SU-DHL-6 (cell line): Measurements from ENCODE around the gene ISLR.

Source experiments
- H2AFZ ChIP-seq: fragments of 200-600 bp; sonication (generic); 2 replicates; pipeline ENCODE4 v1.6.1; 2014; ENCODE audit warnings: low read depth, mild to moderate bottlenecking, moderate library complexity, mixed read lengths, antibody characterized with exemption, low read length; ENCODE audit not compliant: severe bottlenecking
- H3F3A ChIP-seq: fragments of 200-600 bp; shearing (Covaris generic); 2 replicates; pipeline ENCODE4 v1.6.0; 2016; ENCODE audit warnings: antibody characterized with exemption, mild to moderate bottlenecking; ENCODE audit not compliant: insufficient read depth
- H3K27ac ChIP-seq: fragments of 200-600 bp; sonication (generic); 2 replicates; pipeline ENCODE4 v1.5.1; 2016; ENCODE audit warnings: low read depth, mild to moderate bottlenecking, low read length, moderate library complexity, mixed read lengths
- H3K27me3 ChIP-seq: fragments of 200-600 bp; sonication (generic), shearing (Covaris generic); 2 replicates; pipeline ENCODE4 v1.6.0; 2014; ENCODE audit warnings: mild to moderate bottlenecking, low read length
- H3K36me3 ChIP-seq: fragments of 200-600 bp; sonication (generic); 2 replicates; pipeline ENCODE4 v1.6.1; 2014; ENCODE audit warnings: mild to moderate bottlenecking, low read length, mixed read lengths
- H3K4me2 ChIP-seq: fragments of 300-600, 200-600 bp; shearing (Covaris generic), sonication (generic); 2 replicates; pipeline ENCODE4 v1.6.0; 2014; ENCODE audit warnings: low read length, low read depth, mild to moderate bottlenecking; ENCODE audit not compliant: poor library complexity, severe bottlenecking
- H3K4me3 ChIP-seq: fragments of 200-600 bp; sonication (generic); 2 replicates; pipeline ENCODE4 v1.5.1; 2014; ENCODE audit warnings: antibody characterized with exemption, low read length, mild to moderate bottlenecking, mixed read lengths; ENCODE audit not compliant: insufficient read depth, poor library complexity, severe bottlenecking
- H3K79me2 ChIP-seq: fragments of 200-600 bp; sonication (generic); 2 replicates; pipeline ENCODE4 v1.6.1; 2014; ENCODE audit warnings: mild to moderate bottlenecking, low read length, moderate library complexity; ENCODE audit not compliant: insufficient read depth
- H3K9ac ChIP-seq: fragments of 200-600 bp; sonication (generic); 2 replicates; pipeline ENCODE4 v1.7.0; 2014; ENCODE audit warnings: mild to moderate bottlenecking, low read length
- H3K9me2 ChIP-seq: fragments of 200-600 bp; sonication (generic); replicated peaks from 2 replicates; pipeline ENCODE4 v1.6.1; 2014; ENCODE audit warnings: low read length; ENCODE audit not compliant: insufficient read depth
- H3K9me3 ChIP-seq: fragments of 200-600 bp; sonication (generic); 2 replicates; pipeline ENCODE4 v1.6.1; 2014; ENCODE audit warnings: low read length, mixed read lengths; ENCODE audit not compliant: insufficient read depth
- H4K20me1 ChIP-seq: fragments of 200-600 bp; sonication (generic); 2 replicates; pipeline ENCODE4 v1.6.1; 2014; ENCODE audit warnings: low read depth, mild to moderate bottlenecking, antibody characterized with exemption, low read length, moderate library complexity, mixed read lengths
- CTCF ChIP-seq: fragments of 200-600 bp; sonication (generic); IDR thresholded peaks from one replicate; pipeline ENCODE4 v1.5.1; 2017; ENCODE audit warnings: antibody characterized with exemption, mild to moderate bottlenecking, low read length, moderate library complexity; ENCODE audit not compliant: insufficient read depth, poor library complexity, severe bottlenecking
- EZH2phosphoT487 ChIP-seq: fragments of 200-600 bp; sonication (generic), shearing (Covaris generic); conservative IDR thresholded peaks from 2 replicates; pipeline ENCODE4 v1.6.1; 2018; ENCODE audit warnings: mild to moderate bottlenecking, antibody characterized with exemption, low read length, moderate library complexity, mixed read lengths

The ISLR gene

DNA sequence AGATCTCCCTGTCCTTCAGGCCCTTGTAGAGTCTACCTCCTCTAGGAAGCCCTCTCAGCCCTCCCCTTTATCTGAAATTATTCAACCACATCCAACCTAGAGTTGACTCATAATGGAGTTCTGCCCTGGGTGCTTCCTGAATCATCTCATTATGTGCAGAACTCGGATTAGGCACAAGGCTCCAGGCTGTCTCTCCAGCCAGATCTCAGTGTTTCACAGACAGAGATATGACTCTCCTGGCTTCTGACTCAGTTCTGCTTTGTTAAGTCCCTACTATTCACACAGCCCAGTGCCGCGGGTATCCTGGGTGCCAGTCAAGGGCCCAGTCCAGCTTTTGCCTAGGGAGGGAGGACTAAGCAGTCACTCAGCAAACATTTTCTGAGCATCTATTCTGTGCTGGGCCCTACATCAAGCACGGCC, 19.8 kb downstream of the ISLR start:
- H3K4me3 ChIP-seq: no peak overlapping the region

GRCh38 chr15:74193905-74194304, 20.4 kb downstream of the ISLR start:
- H3K4me3 ChIP-seq: no peak overlapping the region
- no peaks in the 10 kb centered on the region for H3K9me3 ChIP-seq
- TF ChIP-seq EZH2phosphoT487 (no peak), CTCF (no peak)
- H3K27ac ChIP-seq: no peak overlapping the region
- H4K20me1 ChIP-seq: no peaks in the 10 kb centered on the region
- H3K9ac ChIP-seq: no peak overlapping the region
- 0 out of 2 replicates have a peak, but pooled peaks cover 2% of the 10 kb centered on the region for H3K27me3 ChIP-seq
- H3F3A ChIP-seq: no peaks in the 10 kb centered on the region
- no peak overlapping the region for H3K4me2 ChIP-seq
- H3K79me2 ChIP-seq: no peaks in the 10 kb centered on the region
- H2AFZ ChIP-seq: no peak overlapping the region
- no peaks in the 10 kb centered on the region for H3K36me3 ChIP-seq
- no peaks in the 10 kb centered on the region for H3K9me2 ChIP-seq

More for the DNA sequence above, 19.8 kb downstream of the ISLR start:
- Histone ChIP-seq H3K79me2 (no peaks in the 10 kb centered on the region), H2AFZ (no peak overlapping the region), H3K27ac (no peak overlapping the region), H3F3A (no peaks in the 10 kb centered on the region), H3K9me3 (no peaks in the 10 kb centered on the region), H3K9me2 (no peaks in the 10 kb centered on the region), H3K9ac (no peak overlapping the region), H3K36me3 (no peaks in the 10 kb centered on the region), H3K4me2 (no peak overlapping the region), H3K27me3 (0 out of 2 replicates have a peak, but pooled peaks cover 2% of the 10 kb centered on the region), H4K20me1 (no peaks in the 10 kb centered on the region)
- TF ChIP-seq EZH2phosphoT487: no peak

DNA sequence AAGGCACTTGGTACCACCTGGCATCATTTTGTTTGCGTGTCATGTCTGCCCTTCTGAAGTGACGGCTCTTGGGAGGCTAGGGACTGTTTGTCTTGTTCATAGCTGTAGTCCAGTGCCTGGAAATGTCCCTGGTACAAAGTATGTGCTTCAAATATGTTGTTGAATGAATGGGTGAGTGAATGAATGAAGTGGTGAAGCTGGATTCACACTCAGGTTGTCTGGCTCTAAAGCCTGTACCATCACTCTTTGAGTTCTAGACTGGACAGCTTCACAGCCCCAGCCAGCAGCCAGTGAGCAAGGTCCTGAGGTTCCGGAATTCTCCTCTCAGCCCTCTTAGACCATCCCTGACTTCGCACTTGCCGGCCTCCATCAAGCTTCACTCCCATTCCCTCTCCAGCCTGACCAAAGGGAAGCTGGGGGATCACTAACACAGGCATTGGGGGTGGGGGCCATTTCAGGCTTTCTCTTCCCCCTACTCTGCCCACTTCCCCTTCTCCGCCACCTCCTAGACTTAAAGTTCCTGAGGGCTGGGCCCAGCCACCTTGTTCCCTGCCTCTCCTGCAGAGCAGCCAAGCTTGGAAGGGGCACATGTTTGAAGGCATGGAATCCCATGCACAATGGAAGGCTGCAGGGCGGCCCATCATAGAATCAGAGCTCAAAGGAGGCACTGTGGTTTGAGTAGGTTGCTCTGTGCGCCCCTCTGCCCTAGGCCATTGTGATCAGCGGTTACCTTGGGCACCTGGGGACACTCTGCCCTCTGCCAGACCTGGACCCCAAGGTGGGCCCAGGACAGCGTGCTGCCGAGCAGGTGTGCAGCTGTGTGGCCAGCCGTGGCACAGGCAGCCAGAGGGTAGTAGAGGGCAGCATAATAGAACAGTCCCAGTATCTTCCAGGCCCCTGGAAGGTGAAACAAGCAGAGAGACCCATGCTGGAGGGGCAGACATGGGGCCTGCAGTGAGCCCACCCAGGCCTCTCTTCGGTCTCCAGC, 21.4 kb downstream of the ISLR start:
- Histone ChIP-seq H3K9ac (no peak overlapping the region), H3K4me2 (no peak overlapping the region), H3K79me2 (no peaks in the 10 kb centered on the region), H3K27me3 (0 out of 2 replicates have a peak, but pooled peaks cover 2% of the 10 kb centered on the region), H3K9me3 (no peaks in the 10 kb centered on the region), H3F3A (no peaks in the 10 kb centered on the region), H2AFZ (no peak overlapping the region), H3K36me3 (no peaks in the 10 kb centered on the region), H3K27ac (no peak overlapping the region), H3K9me2 (no peaks in the 10 kb centered on the region), H4K20me1 (no peaks in the 10 kb centered on the region), H3K4me3 (no peak overlapping the region)
- TF ChIP-seq CTCF (no peak), EZH2phosphoT487 (no peak)

DNA sequence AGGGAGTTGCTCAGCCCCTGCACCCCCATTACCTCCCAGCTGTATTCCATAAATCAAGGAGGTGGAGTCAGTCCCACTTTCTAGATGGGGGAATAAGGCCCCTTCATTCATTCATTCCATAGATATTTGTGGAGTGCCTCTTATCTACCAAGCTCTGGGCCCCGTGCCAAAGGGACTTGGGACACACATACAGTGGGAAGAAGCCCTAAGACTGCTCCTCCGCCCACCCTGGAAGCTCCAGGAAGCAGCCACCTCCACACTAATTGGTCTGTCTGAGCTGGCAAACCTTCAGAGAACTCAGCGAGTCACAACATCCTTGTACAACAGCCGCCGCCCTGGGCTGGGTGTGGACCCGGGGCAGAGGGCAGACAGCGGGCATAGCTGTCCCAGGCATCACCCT, 22.7 kb downstream of the ISLR start:
- H3K9me3 ChIP-seq: no peaks in the 10 kb centered on the region
- no peak overlapping the region for H2AFZ ChIP-seq
- H3K4me3 ChIP-seq: no peak overlapping the region
- no peaks in the 10 kb centered on the region for H3F3A ChIP-seq
- no peak overlapping the region for H3K9ac ChIP-seq
- H3K27me3 ChIP-seq: no peaks in the 10 kb centered on the region
- TF ChIP-seq CTCF (no peak), EZH2phosphoT487 (no peak)
- H3K79me2 ChIP-seq: no peaks in the 10 kb centered on the region
- H3K4me2 ChIP-seq: no peak overlapping the region
- no peaks in the 10 kb centered on the region for H3K9me2 ChIP-seq
- H4K20me1 ChIP-seq: no peaks in the 10 kb centered on the region
- no peak overlapping the region for H3K27ac ChIP-seq
- no peaks in the 10 kb centered on the region for H3K36me3 ChIP-seq
